Skeletal muscle cell (primary cell): ENCODE results near the gene SNTA1.
A peak's percentile ranks its signal among the peaks of the same experiment; 100 is the strongest.
"Not testable (repeated sequence)": the region's sequence is repeated elsewhere in the genome, so short reads cannot be mapped to it uniquely, and the experiment has no call there.

Experiments
- DNase-seq: peaks from one replicate; pipeline ENCODE4 v3.0.0-alpha.2; 2010; ENCODE audit warnings: low read depth
- H3K4me3 ChIP-seq: 2 replicates; pipeline ENCODE4 v1.5.1; 2011; ENCODE audit warnings: low read depth, mild to moderate bottlenecking, control low read depth, low read length, moderate library complexity

SNTA1 gene

DNA sequence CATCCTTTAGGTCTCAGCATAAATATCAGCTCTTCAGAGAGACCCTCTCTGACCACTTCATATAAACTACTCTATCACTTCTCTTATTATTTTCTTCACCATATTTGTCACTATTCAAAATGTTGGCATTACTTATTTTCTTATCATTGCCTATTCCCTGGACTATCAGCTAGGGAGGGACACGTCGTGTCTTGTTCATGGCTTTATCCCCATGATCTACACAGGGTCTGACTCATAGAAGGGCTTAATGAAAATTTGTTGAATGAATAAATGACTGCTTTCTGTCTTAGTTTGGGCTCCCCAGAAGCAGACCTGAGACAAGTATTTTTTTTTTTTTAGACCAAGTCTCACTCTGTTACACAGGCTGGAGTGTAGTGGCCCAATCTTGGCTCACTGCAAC lies 39.3 kb downstream of the SNTA1 start:
- H3K4me3 ChIP-seq: no peak overlapping the region
- no peak for DNase-seq

DNA sequence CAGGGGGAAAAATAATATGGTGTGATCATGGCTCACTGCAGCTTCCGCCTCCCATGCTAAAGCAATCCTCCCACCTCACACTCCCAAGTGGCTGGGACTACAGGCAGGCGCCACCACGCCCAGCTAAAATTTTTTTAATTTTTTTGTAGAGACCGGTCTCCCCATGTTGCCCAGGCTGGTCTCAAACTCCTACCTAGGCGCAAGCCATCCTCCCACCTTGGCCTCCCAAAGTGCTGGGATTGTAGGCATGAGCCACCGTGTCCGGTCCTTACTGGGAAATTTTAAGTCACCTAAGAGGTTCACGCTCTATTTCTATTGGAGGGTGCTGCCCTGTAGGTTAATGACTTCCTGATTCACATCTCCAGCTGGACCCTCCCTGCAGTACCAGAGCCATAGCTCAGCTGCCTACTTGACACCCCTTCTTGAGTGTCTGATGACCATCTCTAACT lies 41.6 kb downstream of the SNTA1 start:
- peak overlapping the region; percentile 93 for H3K4me3 ChIP-seq
- no peak for DNase-seq

DNA sequence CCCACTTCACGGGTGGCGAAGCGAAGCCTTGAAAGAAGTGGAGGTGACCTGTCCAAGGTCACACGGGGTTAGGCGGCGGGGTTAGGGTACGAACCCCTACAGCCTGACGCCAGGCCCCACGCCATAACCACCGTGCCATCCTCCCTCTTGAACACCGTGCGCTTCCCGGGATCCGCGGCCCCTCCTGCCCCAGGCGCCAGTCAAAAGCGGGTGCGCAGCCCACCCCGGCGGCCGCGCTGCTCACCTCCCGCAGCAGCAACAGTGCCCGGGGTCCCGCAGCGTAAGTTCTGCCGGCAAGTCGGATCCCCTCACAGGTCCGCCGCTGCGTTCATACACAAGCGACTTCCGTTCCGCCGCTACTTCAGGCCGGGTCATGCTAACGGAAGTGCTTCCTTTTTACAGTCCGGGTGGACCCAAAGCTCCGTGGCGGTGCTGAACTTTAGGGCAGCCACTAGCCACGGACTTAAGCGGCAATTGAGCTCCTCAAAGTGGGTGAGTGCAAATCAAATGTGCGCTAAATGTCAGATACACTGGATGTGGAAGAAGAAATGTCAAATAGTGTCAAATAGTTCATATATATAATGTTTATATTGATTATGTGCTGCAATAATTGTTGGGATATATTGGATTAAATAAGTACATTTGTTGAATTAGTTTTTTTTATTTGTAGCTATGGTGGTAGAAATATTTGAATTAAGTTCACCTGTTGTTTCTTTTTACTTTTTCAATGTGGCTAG lies 42.2 kb downstream of the SNTA1 start, which contains the start of gene CDK5RAP1:
Gene CDK5RAP1, minus strand, starts transcription at position 336 of the 737 bp plus-strand sequence. CDS start 4,455 bp downstream, outside the sequence.
- peak; percentile 70 for DNase-seq
- H3K4me3 ChIP-seq: peak within 1 kb of the TSS; percentile 93

DNA sequence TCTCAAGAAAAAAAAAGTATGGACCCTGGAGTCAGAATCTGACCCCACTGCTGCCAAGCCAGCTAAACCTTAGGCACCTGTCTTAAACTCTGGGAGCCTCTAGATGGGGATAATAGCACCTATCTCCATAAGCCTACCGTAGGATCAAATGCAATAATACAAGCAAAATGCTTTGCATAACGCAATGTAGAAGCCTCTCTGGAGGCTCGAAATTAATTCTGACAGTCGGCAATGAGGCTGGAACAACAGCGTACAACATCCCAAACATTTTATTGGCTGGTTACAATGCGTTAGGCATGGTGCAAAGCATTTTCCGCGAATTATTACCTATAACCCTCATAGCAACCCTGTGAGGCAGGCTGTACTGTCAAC lies 42.8 kb downstream of the SNTA1 start:
- no peak for DNase-seq
- peak overlapping the region; percentile 93 for H3K4me3 ChIP-seq

GRCh38 chr20:33399924-33400323 lies 43.6 kb downstream of the SNTA1 start:
- peak overlapping the region; percentile 93 for H3K4me3 ChIP-seq
- no peak for DNase-seq

- H3K4me3 ChIP-seq: no peak overlapping the region
- DNase-seq: no peak
Measured at GRCh38 chr20:33394718-33395117, 48.8 kb downstream of the SNTA1 start.

DNA sequence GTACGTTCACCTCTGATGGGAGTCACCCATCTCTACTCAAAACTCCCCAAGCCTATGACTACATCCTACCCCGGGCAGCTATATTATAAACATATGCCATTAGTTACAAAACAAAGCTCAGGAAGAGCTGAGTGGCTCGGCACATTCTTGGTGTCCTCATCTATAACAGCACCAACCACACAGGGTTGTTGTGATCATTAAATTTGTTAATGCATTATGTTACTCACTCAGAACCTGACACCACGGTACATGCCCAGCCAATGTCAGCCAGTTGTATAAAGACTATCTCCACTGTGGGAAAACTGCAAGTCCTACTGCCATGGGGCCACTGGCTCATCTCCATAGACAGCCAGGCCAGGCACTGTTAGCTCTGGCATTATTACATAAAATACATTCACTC lies 50.0 kb downstream of the SNTA1 start:
- no peak overlapping the region for H3K4me3 ChIP-seq
- no peak for DNase-seq

- DNase-seq: peak; percentile 39
- no peak overlapping the region for H3K4me3 ChIP-seq
Measured at GRCh38 chr20:33391722-33392415, 51.7 kb downstream of the SNTA1 start.

DNA sequence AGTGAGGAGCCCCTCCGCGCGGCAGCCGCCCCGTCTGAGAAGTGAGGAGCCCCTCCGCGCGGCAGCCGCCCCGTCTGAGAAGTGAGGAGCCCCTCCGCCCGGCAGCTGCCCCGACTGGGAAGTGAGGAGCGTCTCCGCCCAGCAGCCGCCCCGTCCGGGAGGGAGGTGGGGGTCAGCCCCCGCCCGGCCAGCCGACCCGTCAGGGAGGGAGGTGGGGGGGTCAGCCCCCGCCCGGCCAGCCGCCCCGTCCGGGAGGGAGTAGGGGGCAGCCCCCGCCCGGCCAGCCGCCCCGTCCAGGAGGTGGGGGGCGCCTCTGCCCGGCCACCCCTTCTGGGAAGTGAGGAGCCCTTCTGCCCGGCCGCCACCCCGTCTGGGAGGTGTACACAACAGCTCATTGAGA lies 54.2 kb downstream of the SNTA1 start:
- not testable (repeated sequence) for H3K4me3 ChIP-seq, DNase-seq

GRCh38 chr20:33388268-33388667 lies 55.3 kb downstream of the SNTA1 start:
- H3K4me3 ChIP-seq: no peak overlapping the region
- DNase-seq: no peak

- H3K4me3 ChIP-seq: no peak overlapping the region
- no peak for DNase-seq
Measured at GRCh38 chr20:33387177-33387576, 56.4 kb downstream of the SNTA1 start.

- DNase-seq: no peak
- H3K4me3 ChIP-seq: no peak overlapping the region
Measured at GRCh38 chr20:33386673-33387072, 56.9 kb downstream of the SNTA1 start.

DNA sequence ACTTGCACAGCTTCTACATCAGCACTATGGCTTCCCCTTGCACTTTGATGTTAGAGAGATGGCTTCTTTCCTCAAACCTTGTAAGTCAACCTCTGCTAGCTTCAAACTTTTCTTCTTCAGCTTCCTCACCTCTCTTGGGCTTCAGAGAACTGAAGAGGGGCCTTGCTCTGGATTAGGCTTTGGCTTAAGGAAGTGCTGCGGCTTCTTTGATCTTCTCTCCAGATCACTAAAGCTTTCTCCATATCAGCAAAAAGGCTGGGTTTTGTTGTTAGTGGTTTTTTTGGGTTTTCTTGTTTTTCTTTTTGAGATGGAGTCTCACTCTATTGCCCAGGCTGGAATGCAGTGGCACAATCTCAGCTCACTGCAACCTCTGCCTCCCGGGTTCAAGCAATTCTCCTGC lies 66.2 kb downstream of the SNTA1 start:
- DNase-seq: no peak

DNA sequence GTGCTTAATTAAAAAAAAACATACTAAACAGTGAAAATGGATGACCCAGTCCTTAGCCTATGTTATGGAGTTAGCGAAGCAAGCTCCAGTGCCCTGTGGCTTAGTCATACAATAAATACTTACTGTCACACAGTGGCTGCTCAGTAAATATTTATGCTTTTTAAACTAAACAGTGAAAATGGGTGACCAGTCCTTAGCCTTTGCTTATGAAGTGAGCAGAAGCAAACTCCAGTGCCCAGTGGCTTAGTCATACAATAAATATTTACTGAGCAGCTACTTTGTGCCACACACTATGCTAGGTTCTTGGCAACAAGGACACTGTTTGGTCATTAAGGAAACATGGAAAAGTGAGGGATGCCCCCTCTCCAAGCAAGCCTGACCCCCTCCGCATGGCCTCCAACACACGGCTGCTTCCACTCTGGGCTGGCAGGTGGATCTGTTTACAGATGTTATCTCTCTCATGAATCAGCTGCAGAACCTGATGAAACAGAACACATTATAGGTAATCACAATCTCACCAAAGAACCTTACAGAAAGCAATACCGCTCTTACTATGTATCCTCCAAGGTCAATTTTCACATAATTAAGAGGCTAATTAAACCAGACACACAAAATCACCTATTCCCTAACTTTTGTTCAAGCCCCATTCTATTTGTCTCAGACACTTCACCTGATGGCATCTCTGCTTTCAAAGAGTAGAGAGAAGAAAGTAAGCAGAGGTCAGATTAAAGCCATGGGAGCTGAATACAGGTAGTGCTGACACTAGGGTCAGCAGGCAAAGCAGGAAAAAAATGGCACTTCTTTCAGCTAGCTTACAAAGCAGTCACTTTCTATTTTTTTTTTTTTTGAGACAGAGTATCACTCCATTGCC lies 69.6 kb downstream of the SNTA1 start:
- H3K4me3 ChIP-seq: no peak overlapping the region
- DNase-seq: no peak

More for the DNA sequence above, 66.2 kb downstream of the SNTA1 start:
- no peak overlapping the region for H3K4me3 ChIP-seq

GRCh38 chr20:33372993-33373441 lies 70.5 kb downstream of the SNTA1 start:
- DNase-seq: no peak
- H3K4me3 ChIP-seq: no peak overlapping the region

DNA sequence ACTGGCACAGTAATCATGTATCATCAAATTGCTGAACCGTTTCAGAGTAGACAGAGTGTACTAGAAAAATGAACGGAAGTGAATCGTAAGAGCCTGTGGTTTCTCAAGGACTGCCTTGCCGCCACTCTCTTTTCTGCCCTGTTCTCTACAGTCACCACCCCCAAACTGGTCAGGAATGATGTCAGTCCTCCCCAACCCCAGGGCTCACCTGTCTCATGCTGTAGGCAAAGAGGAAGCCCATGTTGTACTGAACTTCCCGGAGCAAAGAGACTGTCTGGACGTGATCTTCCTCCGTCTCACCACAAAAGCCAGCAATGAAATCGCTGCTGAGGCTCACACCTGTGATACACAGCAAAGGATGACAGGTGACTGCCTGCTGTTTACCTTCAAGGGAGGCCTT lies 73.3 kb downstream of the SNTA1 start:
- no peak overlapping the region for H3K4me3 ChIP-seq
- no peak for DNase-seq

DNA sequence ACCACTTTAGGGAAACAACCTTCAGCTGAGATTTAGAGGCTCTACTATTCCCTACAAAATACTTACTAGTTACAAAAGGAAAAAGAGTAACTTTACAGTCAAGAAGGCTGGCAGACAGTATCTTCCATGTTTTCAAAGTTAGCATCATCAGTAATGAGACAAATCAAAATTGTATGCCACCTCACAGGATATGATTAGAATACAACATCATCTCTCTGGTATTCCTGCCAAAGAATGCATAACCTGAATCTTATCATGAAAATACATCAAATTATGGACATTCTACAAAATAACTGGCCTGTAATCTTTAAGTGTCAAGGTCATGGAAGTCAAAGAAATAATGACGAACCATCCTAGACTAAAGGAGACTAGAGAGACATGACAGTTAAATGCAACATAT lies 80.7 kb downstream of the SNTA1 start:
- DNase-seq: no peak

DNA sequence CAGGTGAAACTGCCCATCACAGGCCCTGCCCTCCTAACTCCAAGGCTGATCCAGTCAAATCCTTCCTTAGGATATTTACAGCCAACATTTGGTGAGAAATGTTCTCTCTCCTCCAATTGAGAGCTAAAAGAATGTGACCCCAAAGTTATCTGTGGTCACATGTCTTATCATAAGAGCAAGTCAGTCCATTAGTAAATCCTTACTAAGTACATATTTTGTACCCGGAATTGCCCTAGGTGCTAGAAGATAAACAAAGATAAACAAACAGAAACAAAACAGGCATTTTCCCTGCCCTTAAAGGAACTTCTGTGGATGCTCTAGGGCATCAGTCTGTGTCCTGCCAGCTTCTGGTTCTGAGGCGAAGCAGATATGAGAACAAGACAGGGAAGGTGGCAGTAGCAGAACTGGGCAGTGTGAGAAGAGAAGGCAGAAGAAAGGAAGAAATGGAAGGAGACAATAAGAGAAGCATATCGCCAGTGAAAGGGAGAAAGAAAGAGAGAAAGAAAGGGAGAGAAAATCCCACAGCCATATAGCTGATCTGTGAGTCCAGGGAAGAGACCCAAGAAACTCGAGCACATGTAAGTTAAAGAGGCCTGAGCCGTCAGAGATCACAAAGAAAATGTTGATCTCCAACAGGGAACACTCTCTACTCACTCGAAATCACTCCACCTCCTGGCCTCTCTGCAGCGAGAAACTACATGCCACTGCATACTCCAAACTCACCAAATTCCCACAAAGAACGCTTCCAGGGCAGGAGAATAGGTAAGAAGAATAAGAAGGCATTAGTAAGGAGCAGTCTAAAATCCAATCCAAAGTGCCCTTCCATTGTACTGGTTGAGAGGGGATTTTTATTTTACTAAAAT lies 83.9 kb downstream of the SNTA1 start:
- no peak for DNase-seq
- H3K4me3 ChIP-seq: no peak overlapping the region

More for the DNA sequence above, 80.7 kb downstream of the SNTA1 start:
- H3K4me3 ChIP-seq: no peak overlapping the region
